Daoy (cell line): ENCODE measurements around the gene FIGNL2. TPM values are rescaled to one million over a fixed set of nuclear protein-coding genes. Genes with fewer than 3 reads are reported as not detected.

ENCODE experiments used
- DNase-seq: peaks from one replicate; pipeline ENCODE4 v3.0.0-alpha.2; 2015; ENCODE audit warnings: low read depth
- total RNA-seq: library from RNA; depleted of rRNA; stranded (reverse); fragments of >200 nt; shearing (Covaris generic); gene quantifications from 2 replicates; pipeline ENCODE4 v1.2.3, GENCODE V29; 2014

FIGNL2 gene
- total RNA-seq, 1 experiment from 2014 or later: not detected

DNA sequence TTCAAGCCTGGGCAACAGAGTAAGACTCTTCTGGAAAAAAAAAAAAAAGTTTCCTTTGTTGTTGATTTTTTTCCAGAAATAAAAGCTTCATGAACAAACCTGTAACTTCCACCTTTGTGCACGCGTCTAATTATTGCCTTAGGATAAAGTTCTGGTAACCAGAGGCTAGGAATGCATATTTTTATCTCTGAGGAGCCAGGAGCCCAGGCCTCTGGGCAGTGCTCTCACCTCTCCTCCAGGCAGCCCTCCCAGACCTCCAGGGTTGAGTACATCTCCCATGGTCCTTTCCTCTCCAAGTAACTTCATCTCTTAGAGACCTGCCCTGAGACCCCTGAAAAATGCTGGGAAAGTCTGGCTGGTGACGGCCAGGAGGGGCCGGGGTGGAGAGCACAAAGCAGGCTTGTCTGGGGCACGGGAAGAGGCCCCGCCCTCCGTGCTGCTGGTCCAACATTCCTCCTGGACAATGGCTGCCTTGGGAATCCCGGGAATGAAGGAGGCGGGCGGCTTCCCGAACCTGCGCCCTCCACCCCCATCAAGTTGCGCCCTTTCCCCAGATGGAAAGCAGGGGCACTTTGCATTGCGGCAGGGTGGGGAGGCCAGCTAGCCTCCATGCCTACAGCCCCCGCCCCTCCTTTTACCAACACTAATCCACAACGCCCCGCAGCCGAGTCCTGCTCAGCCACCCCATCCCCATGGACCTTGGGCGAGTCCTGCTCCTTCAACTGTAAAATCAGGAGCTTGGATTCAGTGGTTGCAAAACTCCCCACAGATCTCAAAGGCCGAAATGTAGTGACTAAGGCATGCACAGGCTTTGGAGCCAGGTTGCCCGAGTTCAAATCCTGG, 7.3 kb upstream of the FIGNL2 start:
- DNase-seq: peak; percentile 49

- DNase-seq: no peak
Measured at GRCh38 chr12:51852404-51853137, 4.1 kb upstream of the FIGNL2 start.

- DNase-seq: no peak
Measured at GRCh38 chr12:51851413-51852124, 3.1 kb upstream of the FIGNL2 start.

DNA sequence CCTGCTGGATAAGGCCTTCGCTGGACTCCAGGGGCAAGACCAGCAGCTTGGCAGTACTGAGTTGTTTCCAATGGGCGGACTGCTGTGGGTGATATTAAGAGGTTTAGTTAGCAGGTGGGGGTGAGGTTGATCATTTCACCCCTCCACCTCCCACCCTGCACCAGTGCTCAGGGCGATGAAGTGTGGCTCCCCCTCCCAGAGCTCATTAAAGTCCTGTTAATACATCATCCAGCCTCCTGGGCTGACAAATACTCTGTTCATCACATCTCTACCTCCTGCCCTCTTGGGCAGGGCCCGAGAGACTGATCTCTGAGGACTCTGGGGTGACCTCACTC, 2.4 kb upstream of the FIGNL2 start:
- no peak for DNase-seq

- DNase-seq: no peak
Measured at GRCh38 chr12:51850081-51850964, 1.8 kb upstream of the FIGNL2 start.

DNA sequence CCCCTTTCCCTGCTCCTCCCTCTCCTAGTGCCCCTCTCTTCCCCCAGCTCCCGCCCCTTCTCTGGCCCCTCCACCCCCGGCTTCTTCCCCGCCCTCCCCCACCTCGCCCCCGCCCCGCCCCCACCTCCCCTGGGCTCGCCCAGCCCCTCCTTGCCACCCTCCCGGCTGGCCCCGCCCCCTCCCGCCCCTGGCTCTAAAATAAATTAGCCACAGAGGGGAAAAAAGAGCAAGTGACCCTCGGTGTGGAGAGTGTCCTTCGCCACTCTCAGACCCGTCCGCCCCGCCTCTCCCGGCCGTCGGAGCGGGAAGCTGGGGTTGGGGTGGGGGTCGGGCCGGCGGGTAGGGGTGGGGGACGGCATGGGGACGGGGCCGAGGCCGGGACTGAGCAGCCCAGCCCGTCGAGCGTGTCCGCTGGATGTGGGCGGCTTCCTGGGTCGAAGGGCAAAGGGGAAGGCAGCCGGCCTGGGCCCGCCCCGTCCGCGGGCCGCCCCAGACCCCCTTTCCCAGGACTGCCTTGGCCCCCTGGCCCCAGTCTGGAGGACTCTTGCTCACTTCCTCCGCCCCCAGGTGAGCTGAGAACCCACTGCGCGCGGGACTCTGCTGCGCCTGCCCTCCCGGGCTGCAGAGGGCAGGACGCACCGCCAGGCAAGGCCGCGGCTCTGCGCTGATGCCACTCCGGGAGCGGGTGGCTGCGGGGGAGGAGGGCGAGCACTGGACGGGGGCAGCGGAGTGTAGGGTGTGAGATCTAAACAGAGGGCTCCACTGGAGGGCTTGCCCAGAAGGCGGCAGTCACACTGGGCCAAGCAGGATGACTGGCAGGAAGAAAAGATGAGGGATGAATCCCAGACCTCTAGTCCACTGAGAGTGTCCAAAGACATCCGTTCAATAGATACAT, 570 bp upstream of the FIGNL2 start:
- no peak for DNase-seq

GRCh38 chr12:51847643-51848325, 734 bp downstream of the FIGNL2 start:
- no peak for DNase-seq

DNA sequence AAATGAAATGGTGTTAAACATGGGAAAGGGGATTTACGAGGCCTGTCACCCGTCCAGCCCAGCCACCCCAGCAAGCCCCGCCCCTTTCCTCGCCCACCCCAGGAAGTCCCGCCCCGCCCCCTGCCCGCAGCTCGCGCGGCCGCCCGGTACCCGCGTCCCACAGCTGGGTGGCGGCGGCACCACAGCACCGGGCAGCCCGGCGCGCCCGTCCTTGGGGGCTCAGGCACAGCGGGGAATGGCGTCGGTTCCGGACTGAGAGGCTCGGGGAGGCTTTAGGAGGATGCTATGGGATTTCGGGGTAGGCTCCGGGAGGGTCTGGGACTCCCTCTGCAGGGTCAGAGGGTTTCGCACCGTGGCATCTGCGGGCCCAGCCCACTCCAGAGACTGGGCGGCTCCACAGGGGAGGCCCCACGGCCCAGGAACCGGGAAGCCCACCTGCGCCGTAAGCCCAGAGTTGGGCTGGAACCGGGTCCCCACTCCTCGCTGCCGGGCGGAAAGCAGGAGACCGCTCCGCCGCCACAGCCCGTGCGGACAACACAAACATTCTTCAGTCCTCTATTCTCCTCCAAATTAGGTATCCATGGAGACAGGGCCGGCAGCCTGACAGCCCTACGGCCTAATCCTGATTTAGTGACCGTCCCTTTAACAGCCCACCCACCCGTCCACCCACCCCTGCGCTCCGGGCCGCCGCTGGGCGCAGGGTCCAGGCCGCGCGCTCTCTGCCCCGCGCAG, 1.4 kb downstream of the FIGNL2 start:
- DNase-seq: peak; percentile 62

- no peak for DNase-seq
Measured at GRCh38 chr12:51846271-51846691, 2.2 kb downstream of the FIGNL2 start.

DNA sequence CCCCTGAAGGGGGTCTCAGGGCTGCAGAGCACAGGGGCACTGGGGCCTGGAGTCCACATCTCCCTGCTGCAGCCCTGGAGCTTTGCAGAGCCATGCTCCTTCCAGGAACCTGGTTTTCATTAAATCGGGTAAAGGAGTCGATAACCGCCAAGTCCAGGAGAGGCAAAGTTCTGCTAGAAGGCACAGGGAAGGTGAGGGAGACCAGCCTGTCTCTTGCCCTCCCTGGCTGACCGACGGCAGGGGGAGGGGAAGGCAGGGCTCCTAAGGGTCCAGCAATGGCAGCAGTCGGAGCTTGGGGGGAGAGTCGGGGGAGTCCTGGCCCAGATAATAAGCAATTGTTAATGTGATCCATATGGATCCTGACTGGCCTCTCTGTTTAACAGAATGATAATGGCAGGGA, 3.0 kb downstream of the FIGNL2 start:
- DNase-seq: no peak

DNA sequence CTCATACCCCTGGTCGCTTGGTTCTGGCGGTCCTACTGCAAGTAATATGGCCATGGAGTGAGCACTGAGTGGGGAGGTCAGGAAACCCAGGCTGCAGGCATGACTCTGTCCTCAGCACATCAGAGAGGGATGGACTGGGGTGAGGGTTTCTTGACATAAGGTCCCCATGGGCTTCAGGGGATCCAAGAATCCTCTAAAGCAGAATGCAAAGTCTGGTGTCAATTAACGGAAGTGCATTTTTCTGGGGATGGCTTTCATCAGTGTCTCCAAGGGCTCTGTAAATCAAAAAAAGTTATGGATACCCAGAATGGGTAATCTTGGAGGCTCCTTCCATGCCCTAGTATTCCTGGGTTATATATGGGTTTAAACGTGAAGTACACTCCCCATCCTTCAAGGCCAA, 3.7 kb downstream of the FIGNL2 start:
- DNase-seq: no peak

- no peak for DNase-seq
Measured at GRCh38 chr12:51841727-51842126, 6.8 kb downstream of the FIGNL2 start.

- no peak for DNase-seq
Measured at GRCh38 chr12:51840966-51841365, 7.6 kb downstream of the FIGNL2 start.

DNA sequence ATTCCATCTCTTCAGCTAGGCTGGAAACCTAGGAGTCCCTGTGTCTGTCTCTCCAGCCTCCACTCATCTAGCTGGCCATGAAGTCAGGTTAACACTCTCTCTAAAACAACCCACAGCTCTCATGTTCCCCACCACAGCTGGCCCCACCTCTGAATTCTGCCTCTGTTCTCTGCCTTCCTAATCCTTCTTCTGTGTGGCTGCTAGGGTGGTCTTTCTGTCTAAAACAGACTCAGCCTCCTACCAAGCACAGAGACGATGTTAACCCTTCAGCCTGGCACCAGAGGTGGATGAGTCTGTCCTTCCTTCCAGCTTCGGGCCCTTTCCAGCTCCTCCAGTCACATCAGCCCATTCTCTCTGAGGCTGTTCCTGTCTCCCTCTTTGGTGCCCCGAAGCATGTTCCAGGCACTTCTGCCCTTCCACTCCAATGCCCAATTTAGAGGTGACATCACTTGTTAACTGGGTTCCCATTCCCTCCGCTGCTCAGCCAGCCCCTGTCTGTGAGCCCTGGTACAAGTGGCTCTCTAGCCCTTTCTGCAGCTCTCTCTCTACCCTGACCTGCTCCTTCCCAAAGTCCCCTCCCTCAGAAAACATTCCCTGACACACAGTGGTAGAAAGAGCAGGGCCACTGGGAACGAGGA, 9.1 kb downstream of the FIGNL2 start:
- peak; percentile 43 for DNase-seq

DNA sequence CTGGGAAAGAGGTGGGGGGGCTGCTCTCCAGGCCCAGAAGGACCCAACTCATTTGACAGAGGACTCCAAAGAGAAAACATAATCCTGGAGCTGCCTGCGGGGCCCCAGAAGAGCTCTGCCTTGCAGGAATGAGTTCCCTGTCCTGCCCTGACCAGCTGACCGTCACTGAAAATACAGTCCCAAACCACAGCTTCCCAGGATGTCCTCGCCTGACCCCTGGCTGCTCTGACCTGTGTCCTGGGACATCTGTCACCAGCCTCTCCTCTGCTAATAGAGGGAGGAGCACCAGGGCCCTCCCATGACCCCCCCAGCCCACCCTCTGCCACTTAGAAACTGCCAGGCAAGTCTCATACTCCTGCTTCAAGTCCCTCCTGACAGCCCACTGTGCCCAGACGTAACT, 9.8 kb downstream of the FIGNL2 start:
- DNase-seq: no peak

- no peak for DNase-seq
Measured at GRCh38 chr12:51838036-51838435, 10.5 kb downstream of the FIGNL2 start.

DNA sequence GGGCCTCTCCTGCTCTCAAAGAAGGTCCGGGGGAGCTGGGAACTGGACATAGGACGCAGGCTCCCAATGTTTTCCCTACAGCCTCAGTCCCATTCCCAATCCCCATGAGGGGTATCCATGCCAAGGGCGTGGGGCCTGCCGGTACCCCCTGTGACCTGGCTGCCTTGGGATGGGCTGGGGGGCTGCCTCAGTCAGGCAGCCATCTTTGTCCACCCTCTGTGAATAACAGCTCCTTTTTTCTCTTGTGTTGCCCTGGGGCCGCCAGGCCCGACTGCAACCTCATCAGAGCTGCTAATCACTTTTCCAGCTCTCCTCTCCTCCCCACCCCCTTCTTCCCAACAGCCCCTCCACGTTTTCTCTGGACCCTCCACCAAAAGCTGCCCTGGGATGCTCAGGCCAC, 11.2 kb downstream of the FIGNL2 start:
- no peak for DNase-seq

DNA sequence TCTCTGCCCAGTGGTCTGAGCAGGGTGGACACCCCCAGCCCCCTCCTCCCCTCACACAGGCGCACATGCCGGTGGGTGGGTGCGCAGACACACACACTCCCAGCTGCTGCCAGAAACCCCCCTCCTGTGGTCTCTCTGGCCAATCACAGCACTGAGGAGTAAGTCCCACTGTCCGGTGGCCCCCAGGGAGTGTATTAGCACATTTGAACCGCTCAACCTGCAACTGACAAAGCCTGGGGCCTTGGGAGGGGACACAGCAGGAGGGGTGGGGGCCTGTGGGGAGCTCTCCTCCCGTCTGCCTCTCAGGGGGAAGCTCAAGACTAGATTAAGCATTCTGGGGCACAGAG, 11.7 kb downstream of the FIGNL2 start:
- no peak for DNase-seq
